Astrocyte (in vitro differentiated cells and primary cell): ENCODE results near the gene DLGAP1. TPM values are rescaled to one million over a fixed set of nuclear protein-coding genes. Genes with fewer than 3 reads are reported as not detected.

ENCODE experiments used
- DNase-seq: peaks from one replicate; pipeline ENCODE4 v3.0.0-alpha.2; 2010; ENCODE audit warnings: low read depth
- FAIRE-seq: peaks from 2 replicates; lab custom pipeline; 2011; peaks lifted over from hg19 to GRCh38; lab: Jason Lieb, UNC
- H2AFZ ChIP-seq: 2 replicates; pipeline ENCODE4 v1.6.0; 2012; ENCODE audit warnings: low read depth, low read length, inconsistent platforms
- H3K27ac ChIP-seq: 2 replicates; pipeline ENCODE4 v1.5.1; 2011; ENCODE audit warnings: low read depth, low read length, inconsistent platforms
- H3K27me3 ChIP-seq: 2 replicates; pipeline ENCODE4 v1.6.0; 2011; ENCODE audit warnings: low read length, inconsistent platforms; ENCODE audit not compliant: insufficient read depth
- H3K36me3 ChIP-seq: 2 replicates; pipeline ENCODE4 v1.5.1; 2011; ENCODE audit warnings: low read length, inconsistent platforms; ENCODE audit not compliant: insufficient read depth
- H3K4me1 ChIP-seq: 2 replicates; pipeline ENCODE4 v1.5.1; 2011; ENCODE audit warnings: low read length, inconsistent platforms; ENCODE audit not compliant: insufficient read depth
- H3K4me2 ChIP-seq: 2 replicates; pipeline ENCODE4 v1.6.0; 2012; ENCODE audit warnings: low read length, inconsistent platforms
- H3K4me3 ChIP-seq: 2 replicates; pipeline ENCODE4 v1.5.1; 2011; ENCODE audit warnings: low read depth, mild to moderate bottlenecking, low read length, inconsistent platforms; ENCODE audit not compliant: insufficient read depth
- H3K79me2 ChIP-seq: 2 replicates; pipeline ENCODE4 v1.6.0; 2012; ENCODE audit warnings: mild to moderate bottlenecking, low read length, inconsistent platforms; ENCODE audit not compliant: insufficient read depth
- H3K9ac ChIP-seq: 2 replicates; pipeline ENCODE4 v1.6.0; 2012; ENCODE audit warnings: mild to moderate bottlenecking, low read length, inconsistent platforms
- H3K9me3 ChIP-seq: 2 replicates; pipeline ENCODE4 v1.5.1; 2012; ENCODE audit warnings: low read depth, mild to moderate bottlenecking, low read length, inconsistent platforms; ENCODE audit not compliant: insufficient read depth
- H4K20me1 ChIP-seq: 2 replicates; pipeline ENCODE4 v1.6.0; 2012; ENCODE audit warnings: low read length, inconsistent platforms; ENCODE audit not compliant: insufficient read depth
- H3K27ac Mint-ChIP-seq: one replicate; pipeline ENCODE4 v1.8.0; 2021; ENCODE audit warnings: mild to moderate bottlenecking, mixed read lengths; ENCODE audit not compliant: unreplicated experiment
- H3K27me3 Mint-ChIP-seq: one replicate; pipeline ENCODE4 v1.8.0; 2021; ENCODE audit warnings: low read depth, mixed read lengths; ENCODE audit not compliant: unreplicated experiment
- H3K36me3 Mint-ChIP-seq: one replicate; pipeline ENCODE4 v1.8.0; 2021; ENCODE audit warnings: low read depth, mixed read lengths; ENCODE audit not compliant: unreplicated experiment
- H3K4me1 Mint-ChIP-seq: one replicate; pipeline ENCODE4 v1.8.0; 2021; ENCODE audit warnings: low read depth, mixed read lengths; ENCODE audit not compliant: unreplicated experiment
- H3K4me3 Mint-ChIP-seq: one replicate; pipeline ENCODE4 v1.8.0; 2021; ENCODE audit warnings: mild to moderate bottlenecking, moderate library complexity, mixed read lengths; ENCODE audit not compliant: unreplicated experiment
- H3K9me3 Mint-ChIP-seq: one replicate; pipeline ENCODE4 v1.8.0; 2021; ENCODE audit warnings: mild to moderate bottlenecking, mixed read lengths; ENCODE audit not compliant: unreplicated experiment
- EZH2 ChIP-seq: IDR thresholded peaks from 2 replicates; pipeline ENCODE4 v1.6.1; 2012; ENCODE audit warnings: mild to moderate bottlenecking, low read length, inconsistent platforms; ENCODE audit not compliant: insufficient read depth
- total RNA-seq: library from RNA; stranded (reverse); gene quantifications from 2 replicates; pipeline ENCODE4 v1.2.1, GENCODE V29; 2021
- TF ChIP-seq, protein P1 (sequence below): IDR thresholded peaks from 2 replicates; pipeline ENCODE4 v1.5.1; 2011; ENCODE audit warnings: low read depth, mild to moderate bottlenecking, inconsistent platforms, low read length, moderate library complexity; ENCODE audit not compliant: insufficient read depth

Gene DLGAP1
- total RNA-seq, 1 donor from 2014 or later, result 2.3 TPM

DNA sequence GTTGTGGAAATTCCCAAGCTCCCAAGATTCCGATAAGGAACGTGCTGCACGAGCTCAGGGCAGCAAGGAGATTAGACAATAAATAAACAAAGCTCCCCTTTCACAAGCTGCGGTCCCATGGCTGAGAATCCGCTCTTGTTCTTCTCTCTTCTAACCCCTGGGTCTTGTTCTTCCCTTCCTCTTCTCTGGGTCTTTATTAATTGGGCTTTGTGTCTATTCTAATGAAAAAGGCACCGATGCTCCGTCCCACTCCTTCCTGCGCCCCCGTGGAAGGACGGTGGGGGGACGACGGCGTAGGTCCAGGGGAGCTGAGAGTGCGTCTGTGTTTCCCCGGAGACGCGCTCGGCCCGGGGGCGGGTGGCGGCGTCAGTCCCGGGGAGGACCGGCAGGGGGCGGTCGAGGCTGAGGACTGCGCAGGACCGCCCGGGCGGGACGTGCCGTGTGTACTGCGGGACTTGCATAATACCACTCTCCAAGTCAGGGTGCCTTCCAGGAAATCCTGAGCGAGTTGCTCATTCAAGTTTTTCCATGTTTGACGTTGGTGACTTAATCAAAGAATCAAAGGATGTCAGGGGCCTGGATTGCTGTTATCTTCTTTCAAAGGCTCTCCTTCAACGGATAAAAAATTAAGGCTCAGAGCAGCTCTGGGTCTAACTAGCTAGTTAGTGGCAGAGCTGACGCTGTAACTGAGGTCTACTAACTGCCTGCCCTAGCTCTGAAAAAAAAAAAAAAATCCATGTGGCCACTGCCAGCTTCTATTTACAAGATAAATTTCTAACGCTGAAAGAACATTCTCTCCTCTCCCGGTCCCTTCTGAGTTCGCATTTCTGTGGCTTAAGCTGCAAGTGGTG, 683.8 kb downstream of the DLGAP1 start:
- peak overlapping the region; percentile 48 for H3K27ac ChIP-seq

DNA sequence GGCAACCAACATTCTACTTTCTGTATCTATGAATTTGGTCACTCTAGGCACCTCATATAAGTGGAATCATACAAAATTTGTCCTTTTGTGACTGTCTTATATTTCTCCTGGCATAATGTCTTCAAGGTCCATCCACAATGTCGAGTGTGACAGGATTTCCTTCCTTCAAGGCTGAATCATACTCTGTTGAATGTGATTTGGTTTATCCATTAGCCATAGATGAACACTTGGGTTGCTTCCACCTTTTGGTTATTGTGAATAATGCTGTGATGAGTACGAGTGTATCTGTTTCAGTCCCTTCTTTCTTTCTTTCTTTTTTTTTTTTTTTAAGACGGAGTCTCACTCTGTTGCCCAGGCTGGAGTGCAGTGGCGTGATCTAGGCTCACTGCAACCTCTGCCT, 693.8 kb downstream of the DLGAP1 start:
- Histone ChIP-seq H3K27ac (no peak overlapping the region), H3K9me3 (no peaks in the 10 kb centered on the region), H3K79me2 (no peaks in the 10 kb centered on the region), H3K9ac (no peak overlapping the region), H3K36me3 (no peaks in the 10 kb centered on the region), H2AFZ (no peak overlapping the region), H3K4me3 (no peak overlapping the region), H3K4me1 (no peaks in the 10 kb centered on the region), H3K4me2 (no peak overlapping the region), H4K20me1 (no peaks in the 10 kb centered on the region), H3K27me3 (no peaks in the 10 kb centered on the region)
- H3K27ac Mint-ChIP-seq, result no peak overlapping the region
- no peaks in the 10 kb centered on the region for H3K27me3 Mint-ChIP-seq
- H3K9me3 Mint-ChIP-seq, result peaks cover 9% of the 10 kb centered on the region
- no peaks in the 10 kb centered on the region for H3K36me3 Mint-ChIP-seq
- no peaks in the 10 kb centered on the region for H3K4me1 Mint-ChIP-seq
- TF ChIP-seq, protein P1, sequence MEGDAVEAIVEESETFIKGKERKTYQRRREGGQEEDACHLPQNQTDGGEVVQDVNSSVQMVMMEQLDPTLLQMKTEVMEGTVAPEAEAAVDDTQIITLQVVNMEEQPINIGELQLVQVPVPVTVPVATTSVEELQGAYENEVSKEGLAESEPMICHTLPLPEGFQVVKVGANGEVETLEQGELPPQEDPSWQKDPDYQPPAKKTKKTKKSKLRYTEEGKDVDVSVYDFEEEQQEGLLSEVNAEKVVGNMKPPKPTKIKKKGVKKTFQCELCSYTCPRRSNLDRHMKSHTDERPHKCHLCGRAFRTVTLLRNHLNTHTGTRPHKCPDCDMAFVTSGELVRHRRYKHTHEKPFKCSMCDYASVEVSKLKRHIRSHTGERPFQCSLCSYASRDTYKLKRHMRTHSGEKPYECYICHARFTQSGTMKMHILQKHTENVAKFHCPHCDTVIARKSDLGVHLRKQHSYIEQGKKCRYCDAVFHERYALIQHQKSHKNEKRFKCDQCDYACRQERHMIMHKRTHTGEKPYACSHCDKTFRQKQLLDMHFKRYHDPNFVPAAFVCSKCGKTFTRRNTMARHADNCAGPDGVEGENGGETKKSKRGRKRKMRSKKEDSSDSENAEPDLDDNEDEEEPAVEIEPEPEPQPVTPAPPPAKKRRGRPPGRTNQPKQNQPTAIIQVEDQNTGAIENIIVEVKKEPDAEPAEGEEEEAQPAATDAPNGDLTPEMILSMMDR, result no peak
- no peak for TF ChIP-seq EZH2
- H3K4me3 Mint-ChIP-seq, result no peak overlapping the region
- DNase-seq (no peak), FAIRE-seq (no peak)

More for the DNA sequence above, 683.8 kb downstream of the DLGAP1 start:
- FAIRE-seq (peak; percentile 41), DNase-seq (peak; percentile 82)
- Mint-ChIP-seq H3K9me3 (no peaks in the 10 kb centered on the region), H3K4me1 (no peaks in the 10 kb centered on the region), H3K36me3 (no peaks in the 10 kb centered on the region), H3K27ac (peak overlapping the region; percentile 75), H3K27me3 (no peaks in the 10 kb centered on the region), H3K4me3 (peak overlapping the region; percentile 85)
- H3K36me3 ChIP-seq, result no peaks in the 10 kb centered on the region
- H3K9me3 ChIP-seq, result no peaks in the 10 kb centered on the region
- H3K4me3 ChIP-seq, result peak overlapping the region; percentile 51
- peak overlapping the region; percentile 88 for H3K4me2 ChIP-seq
- peak overlapping the region; percentile 73 for H3K9ac ChIP-seq
- no peaks in the 10 kb centered on the region for H4K20me1 ChIP-seq
- peaks cover 5% of the 10 kb centered on the region for H3K4me1 ChIP-seq
- TF ChIP-seq EZH2, result no peak
- TF ChIP-seq, protein P1, result peak; percentile 62
- no peaks in the 10 kb centered on the region for H3K27me3 ChIP-seq
- H3K79me2 ChIP-seq, result no peaks in the 10 kb centered on the region
- H2AFZ ChIP-seq, result peak overlapping the region; percentile 75

DNA sequence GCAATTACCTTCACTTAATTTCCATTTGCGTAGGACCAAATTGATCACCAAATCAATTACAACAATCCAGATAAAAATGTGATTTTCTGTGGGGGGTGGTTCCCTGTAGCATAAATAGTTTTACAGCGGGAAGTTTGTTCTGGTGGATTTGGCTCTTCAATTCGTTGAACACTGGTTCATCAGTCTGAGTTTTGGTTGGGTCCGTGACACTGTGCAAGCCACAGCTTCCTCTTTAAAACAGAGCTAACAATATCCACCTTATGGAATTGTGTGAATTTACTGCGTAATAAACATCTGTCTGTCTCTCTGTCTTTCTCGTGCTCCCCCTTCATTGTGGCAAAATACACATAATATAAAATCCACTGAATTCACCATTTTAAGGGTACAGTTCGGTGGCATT, 694.4 kb downstream of the DLGAP1 start:
- no peak overlapping the region for H3K9ac ChIP-seq
- Mint-ChIP-seq H3K4me3 (no peak overlapping the region), H3K27ac (no peak overlapping the region), H3K9me3 (peaks cover 8% of the 10 kb centered on the region), H3K27me3 (no peaks in the 10 kb centered on the region), H3K4me1 (no peaks in the 10 kb centered on the region), H3K36me3 (no peaks in the 10 kb centered on the region)
- TF ChIP-seq EZH2, result no peak
- TF ChIP-seq, protein P1, result no peak
- H3K79me2 ChIP-seq, result no peaks in the 10 kb centered on the region
- no peaks in the 10 kb centered on the region for H3K4me1 ChIP-seq
- no peak for DNase-seq
- H3K4me3 ChIP-seq, result no peak overlapping the region
- H2AFZ ChIP-seq, result no peak overlapping the region
- H3K36me3 ChIP-seq, result no peaks in the 10 kb centered on the region
- H3K9me3 ChIP-seq, result no peaks in the 10 kb centered on the region
- H3K27me3 ChIP-seq, result no peaks in the 10 kb centered on the region
- no peaks in the 10 kb centered on the region for H4K20me1 ChIP-seq
- FAIRE-seq, result no peak
- H3K27ac ChIP-seq, result no peak overlapping the region
- no peak overlapping the region for H3K4me2 ChIP-seq
